ENCODE data around the gene TMED4.
A peak's percentile ranks its signal among the peaks of the same experiment; 100 is the strongest.

Gene TMED4

DNA sequence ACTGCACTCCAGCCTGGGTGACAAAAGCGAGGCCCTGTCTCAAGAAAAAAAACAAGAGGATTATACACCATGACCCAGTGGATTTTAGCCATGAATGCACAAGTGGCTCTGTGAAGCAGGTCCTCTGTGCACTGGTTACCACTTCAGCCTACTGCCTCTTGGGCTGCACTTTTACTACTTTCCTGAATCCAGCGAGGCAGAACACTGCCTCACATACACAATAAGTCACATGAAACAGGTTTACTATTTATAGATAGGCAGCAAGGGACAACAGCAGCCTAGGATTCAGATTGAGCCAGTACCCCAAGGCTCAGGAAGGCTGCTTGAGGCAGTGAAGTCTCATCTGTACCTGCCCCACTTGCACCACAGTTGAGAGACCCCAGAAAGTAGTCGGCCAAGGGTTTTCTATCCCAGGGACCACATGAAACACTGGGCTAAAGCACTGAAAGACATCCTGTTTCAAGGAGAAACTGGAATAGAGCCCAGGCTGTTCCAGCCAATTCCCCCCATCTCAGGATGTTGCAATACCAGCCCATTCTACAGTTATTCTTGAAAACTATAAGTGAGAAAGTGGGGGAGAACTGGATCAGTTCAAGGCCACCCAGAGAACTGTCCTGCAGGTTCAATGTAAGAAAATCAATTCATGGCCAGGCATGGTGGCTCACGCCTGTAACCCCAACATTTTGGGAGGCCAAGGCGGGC, 14.1 kb upstream of the TMED4 start:
- H3K27ac Mint-ChIP-seq = no peak overlapping the region
- no peaks in the 10 kb centered on the region for H3K4me1 Mint-ChIP-seq
- H3K36me3 Mint-ChIP-seq = no peaks in the 10 kb centered on the region
- no peak for DNase-seq
- no peak for ATAC-seq (replicated peaks)
- H3K27me3 Mint-ChIP-seq = peaks cover 22 to 24% of the 10 kb centered on the region in 2 donors
- H3K9me3 Mint-ChIP-seq = no peaks in the 10 kb centered on the region
- no peak overlapping the region for H3K4me3 Mint-ChIP-seq

DNA sequence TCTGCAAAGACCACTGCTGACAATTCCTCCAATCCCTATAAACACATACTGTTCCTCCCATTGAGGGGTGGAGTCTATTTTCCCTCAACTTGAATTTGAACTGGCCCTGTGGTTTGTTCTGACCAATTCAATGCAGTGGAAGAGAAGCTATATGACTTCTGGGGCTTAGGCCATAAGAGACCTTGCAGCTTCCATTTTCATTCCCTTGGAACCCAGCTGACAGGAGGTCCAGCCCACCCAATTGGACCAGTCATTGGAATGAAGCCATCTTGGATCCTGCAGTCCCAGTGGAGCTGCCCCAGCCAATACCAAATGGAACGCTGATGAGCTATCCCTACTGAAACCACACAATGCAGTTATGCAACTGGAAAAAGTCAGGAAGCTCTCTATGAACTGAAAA, 8.9 kb upstream of the TMED4 start:
- H3K27me3 Mint-ChIP-seq = peaks cover 13 to 24% of the 10 kb centered on the region in 2 donors
- no peak overlapping the region for H3K27ac Mint-ChIP-seq
- H3K9me3 Mint-ChIP-seq = no peaks in the 10 kb centered on the region
- no peaks in the 10 kb centered on the region for H3K36me3 Mint-ChIP-seq
- DNase-seq (no peak), ATAC-seq (replicated peaks) (no peak)
- H3K4me1 Mint-ChIP-seq = peaks cover 5 to 9% of the 10 kb centered on the region in 2 donors
- no peak overlapping the region for H3K4me3 Mint-ChIP-seq

DNA sequence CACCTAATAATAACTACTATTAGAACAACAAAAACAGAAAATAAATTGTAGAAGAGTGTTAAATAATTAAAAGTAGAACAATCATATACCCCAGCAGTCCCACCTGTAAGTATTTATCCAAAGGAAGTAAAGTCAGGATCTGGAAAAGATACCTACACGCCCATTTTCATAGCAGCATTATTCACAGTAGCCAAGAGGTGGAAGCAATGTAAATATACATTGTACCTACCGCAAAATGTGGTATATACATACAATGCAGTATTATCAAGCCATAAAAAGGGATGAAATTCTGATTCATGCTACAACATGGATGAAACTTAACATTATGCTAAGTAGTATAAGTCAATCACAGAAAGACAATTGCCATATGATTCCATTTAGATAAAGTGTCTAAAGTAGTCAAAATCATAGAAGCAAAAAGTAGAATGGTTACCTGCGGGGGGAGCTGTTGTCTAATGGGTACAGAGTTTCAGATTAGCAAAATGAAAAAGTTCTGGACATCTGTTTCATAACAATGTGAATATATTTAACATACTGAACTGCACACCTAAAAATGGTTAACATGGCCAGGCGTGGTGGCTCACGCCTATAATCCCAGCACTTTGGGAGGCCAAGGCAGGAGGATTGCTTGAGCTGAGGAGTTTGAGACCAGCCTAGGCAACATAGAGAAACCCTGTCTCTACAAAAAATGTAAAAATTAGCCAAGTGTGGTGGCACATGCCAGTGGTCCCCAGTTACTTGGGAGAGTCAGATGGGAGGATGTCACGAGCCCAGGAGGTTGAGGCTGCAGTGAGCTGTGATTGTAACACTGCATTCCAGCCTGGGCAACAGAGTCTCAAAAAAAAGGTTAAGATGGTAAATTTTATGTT, 6.0 kb upstream of the TMED4 start:
- peaks cover 6 to 9% of the 10 kb centered on the region in 2 donors for H3K4me1 Mint-ChIP-seq
- peak; percentile 23 for DNase-seq

DNA sequence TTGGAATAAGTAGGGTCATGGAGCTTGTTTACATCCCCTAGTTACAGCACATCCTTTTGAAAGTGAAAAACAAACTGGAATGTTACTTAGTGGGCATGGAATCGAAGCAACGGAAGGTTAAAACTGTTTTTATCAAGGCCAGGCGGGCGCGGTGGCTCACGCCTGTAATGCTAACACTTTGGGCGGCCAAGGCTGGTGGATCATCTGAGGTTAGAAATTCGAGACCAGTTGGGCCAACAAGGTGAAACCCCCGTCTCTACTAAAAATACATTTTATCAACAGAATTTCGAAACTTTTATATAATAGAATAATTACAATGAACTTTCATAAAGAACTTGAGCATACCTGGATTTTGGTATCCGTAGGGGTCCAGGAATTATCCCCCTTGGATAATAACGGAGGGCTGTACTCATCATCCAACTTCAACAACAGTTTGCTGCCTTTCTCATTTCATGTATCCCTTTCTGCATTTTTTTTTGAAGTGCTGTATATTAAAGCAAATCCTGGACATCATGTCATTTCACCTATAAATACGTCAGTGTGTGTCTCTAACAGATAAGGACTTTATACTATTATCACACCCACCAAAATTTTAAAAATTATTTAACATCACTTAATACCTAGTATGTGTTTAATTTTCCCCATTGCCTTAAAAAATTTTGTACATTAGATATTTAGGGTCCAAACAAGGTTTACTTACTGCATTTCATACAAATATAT, 1.3 kb upstream of the TMED4 start:
- Mint-ChIP-seq H3K4me3 (peak overlapping the region; percentile 90 to 92), H3K27ac (peak overlapping the region; percentile 90), H3K36me3 (peaks cover 13 to 29% of the 10 kb centered on the region in 2 donors), H3K9me3 (no peaks in the 10 kb centered on the region), H3K4me1 (peaks cover 24 to 48% of the 10 kb centered on the region in 2 donors), H3K27me3 (no peaks in the 10 kb centered on the region)
- no peak for ATAC-seq (replicated peaks)
- DNase-seq = no peak

More for the DNA sequence above, 6.0 kb upstream of the TMED4 start:
- peak overlapping the region; percentile 26 for H3K27ac Mint-ChIP-seq
- no peaks in the 10 kb centered on the region for H3K9me3 Mint-ChIP-seq
- H3K27me3 Mint-ChIP-seq = peaks cover 6 to 13% of the 10 kb centered on the region in 2 donors
- no peaks in the 10 kb centered on the region for H3K36me3 Mint-ChIP-seq
- no peak overlapping the region for H3K4me3 Mint-ChIP-seq
- peak; percentile 83 to 84 for ATAC-seq (replicated peaks)

DNA sequence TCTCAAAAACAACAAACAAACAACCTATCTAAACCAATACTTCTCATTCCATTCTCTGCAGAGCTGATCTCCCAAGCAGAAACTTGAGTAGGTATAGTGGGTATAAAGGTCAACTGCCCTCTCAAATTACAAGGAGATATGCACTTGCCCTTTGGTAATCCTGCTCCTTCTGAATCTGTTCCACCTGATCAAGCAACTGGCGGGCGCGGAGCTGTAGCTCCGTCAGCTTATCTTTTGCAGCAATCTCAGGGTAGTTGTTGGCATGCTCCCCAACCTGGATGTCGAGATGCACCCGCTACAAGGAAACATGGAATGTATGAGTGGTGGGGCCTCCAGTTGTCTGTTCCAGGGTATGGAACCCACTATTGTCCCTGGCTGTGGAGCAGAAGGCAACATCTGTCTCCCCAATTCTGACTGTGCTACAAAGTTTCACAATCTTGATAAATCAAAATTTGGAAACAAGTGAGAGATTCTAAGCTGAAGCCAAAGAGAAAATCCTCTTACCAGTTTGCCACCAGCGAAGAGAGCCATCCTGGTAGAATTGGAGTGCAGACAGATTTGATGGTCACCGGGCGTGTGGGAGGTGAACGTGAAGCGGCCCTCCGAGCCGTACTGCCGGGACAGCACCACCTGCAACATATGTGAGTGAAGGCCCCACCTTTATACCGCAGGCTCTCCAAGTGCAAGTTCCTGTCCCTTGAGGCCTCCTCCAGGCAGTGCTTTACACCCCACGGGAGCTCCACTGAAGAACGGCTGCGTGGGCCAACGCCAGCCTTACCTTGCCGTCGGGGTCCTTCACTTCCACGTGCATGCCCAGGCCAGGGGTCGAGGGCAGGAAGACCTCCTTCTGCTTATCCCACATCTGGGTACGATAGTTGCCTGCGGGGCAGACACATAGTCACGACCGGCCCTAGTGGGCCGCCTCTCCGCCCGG, 819 bp downstream of the TMED4 start:
- H3K36me3 Mint-ChIP-seq = peaks cover 14 to 32% of the 10 kb centered on the region in 2 donors
- H3K27me3 Mint-ChIP-seq = no peaks in the 10 kb centered on the region
- H3K27ac Mint-ChIP-seq = peak overlapping the region; percentile 90
- peak overlapping the region; percentile 90 to 92 for H3K4me3 Mint-ChIP-seq
- DNase-seq (peak; percentile 35), ATAC-seq (replicated peaks) (peak; percentile 53 to 54)
- peaks cover 23 to 45% of the 10 kb centered on the region in 2 donors for H3K4me1 Mint-ChIP-seq
- H3K9me3 Mint-ChIP-seq = no peaks in the 10 kb centered on the region

DNA sequence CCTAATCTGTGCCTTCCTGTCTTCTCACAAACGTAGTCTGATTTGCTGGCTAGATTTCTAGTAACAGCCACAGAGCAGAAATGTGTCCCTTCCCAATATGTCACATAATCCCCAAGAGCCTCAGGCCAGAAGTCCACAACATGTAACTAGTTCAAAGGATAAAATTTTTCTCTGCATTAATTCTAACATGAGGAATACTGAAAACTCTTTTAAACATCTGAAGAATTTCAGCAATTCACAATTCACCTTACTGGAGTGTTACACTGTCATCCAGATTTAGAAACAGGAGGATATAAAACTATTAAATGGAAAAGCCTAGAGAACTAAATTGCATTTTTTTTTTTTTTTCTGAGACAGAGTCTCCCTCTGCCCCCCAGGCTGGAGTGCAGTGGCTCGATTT, 5.8 kb downstream of the TMED4 start:
- H3K27ac Mint-ChIP-seq = peak overlapping the region; percentile 48
- DNase-seq (no peak), ATAC-seq (replicated peaks) (no peak)
- no peaks in the 10 kb centered on the region for H3K9me3 Mint-ChIP-seq
- no peak overlapping the region for H3K4me3 Mint-ChIP-seq
- peaks cover 31 to 64% of the 10 kb centered on the region in 2 donors for H3K4me1 Mint-ChIP-seq
- no peaks in the 10 kb centered on the region for H3K27me3 Mint-ChIP-seq
- H3K36me3 Mint-ChIP-seq = peaks cover 41 to 63% of the 10 kb centered on the region in 2 donors

DNA sequence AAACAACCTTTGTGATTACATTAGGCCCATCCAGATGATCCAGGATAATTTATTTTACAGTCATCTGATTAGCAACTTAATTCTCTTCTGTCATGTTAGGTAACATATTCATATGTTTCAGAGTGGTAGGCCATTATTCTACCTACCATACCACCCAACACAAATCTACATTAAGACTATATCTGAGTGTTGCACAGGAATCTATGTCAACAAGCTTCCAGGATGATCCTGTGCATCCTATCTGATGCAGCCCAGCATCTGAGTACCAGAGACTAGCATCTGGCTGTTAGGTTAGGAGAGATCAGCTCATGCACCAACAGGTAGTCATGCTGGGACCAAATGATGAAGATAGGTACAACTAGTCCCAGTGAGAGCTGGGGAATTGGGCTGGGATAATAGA, 7.0 kb downstream of the TMED4 start:
- Mint-ChIP-seq H3K27me3 (no peaks in the 10 kb centered on the region), H3K36me3 (peaks cover 40 to 62% of the 10 kb centered on the region in 2 donors), H3K9me3 (no peaks in the 10 kb centered on the region), H3K27ac (peak overlapping the region; percentile 16), H3K4me1 (peaks cover 27 to 52% of the 10 kb centered on the region in 2 donors), H3K4me3 (peak overlapping the region; percentile 87 to 99)
- no peak for ATAC-seq (replicated peaks)
- DNase-seq = no peak

DNA sequence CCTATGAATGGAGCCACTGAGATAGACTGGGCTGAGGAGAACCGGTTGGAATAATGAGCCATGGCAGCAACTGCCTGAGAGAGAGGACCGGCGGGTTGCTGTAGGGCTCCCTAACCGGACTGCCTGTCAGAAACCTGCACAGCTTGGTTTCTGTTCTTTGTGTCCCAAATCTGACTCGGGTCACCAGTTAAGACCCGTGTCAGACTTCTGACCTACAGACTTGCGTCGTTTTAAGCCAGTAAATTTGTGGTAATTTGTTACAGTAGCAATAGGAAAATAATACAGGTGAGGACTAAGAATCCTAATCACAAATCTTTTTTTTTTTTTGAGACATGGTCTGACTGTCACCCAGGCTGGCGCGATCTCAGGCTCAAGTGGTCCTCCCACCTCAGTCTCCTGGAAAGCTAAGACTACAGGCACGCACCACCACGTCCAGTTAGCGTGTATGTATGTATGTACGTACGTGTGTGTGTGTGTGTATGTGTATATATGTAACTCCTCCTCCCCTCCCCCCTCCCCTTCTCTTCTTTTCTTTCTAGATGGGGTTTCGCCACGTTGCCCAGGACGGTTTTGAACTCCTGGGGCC, 7.7 kb downstream of the TMED4 start:
- Mint-ChIP-seq H3K36me3 (peaks cover 42 to 60% of the 10 kb centered on the region in 2 donors), H3K27me3 (no peaks in the 10 kb centered on the region), H3K4me1 (peaks cover 22 to 45% of the 10 kb centered on the region in 2 donors), H3K27ac (peak overlapping the region; percentile 98), H3K9me3 (no peaks in the 10 kb centered on the region), H3K4me3 (peak overlapping the region; percentile 87 to 99)
- DNase-seq (no peak), ATAC-seq (replicated peaks) (no peak)

DNA sequence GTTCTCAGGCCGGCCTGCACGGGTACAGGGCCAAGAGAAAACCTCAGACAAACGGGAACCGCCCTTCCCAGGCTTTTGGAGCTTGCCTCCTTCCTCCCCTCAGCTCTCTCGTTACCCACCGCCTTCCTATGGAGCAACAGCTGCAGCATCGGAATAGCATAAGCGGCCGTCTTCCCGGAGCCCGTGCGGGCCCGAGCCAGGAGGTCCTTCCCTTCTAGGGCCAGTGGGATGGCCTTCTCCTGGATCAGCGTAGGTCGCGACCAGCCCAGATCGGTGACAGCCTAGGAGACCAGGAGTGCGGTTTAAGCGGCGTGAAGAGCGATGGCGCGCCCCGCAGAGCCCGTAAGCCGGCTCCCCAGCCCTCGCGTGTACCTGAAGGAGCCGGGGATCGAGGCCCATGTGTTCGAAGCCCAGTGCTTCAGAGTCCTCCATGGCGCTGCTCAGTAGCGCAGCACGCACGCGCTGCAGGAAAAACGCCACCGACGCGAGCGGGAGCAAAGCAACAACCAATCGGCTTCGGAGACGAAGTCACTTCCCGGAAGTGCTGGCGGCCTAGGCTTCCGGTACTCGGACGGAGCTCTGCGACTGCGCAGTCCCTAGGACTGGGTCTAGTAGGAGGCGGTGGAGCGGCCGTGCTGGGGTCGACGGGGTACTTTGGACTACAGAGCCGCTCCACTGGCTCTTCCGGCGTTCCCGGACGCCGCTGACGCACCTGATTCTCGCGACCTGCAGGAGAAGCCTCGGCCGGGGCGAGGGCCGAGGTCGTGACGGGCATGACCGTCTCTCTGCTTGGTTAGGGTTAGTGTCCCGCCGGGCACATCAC, 8.4 kb downstream of the TMED4 start, which contains the start of gene DDX56:
Gene DDX56, minus strand, starts transcription at position 445 of the 823 bp plus-strand sequence. Its CDS starts 13 bp downstream, at position 432.
- Mint-ChIP-seq H3K9me3 (no peaks in the 10 kb centered on the region), H3K4me1 (peaks cover 20 to 41% of the 10 kb centered on the region in 2 donors), H3K27ac (peak within 1 kb of the TSS; percentile 98), H3K36me3 (peaks cover 46 to 60% of the 10 kb centered on the region in 2 donors), H3K4me3 (peak within 1 kb of the TSS; percentile 87 to 99), H3K27me3 (no peaks in the 10 kb centered on the region)
- DNase-seq (peak; percentile 90), ATAC-seq (replicated peaks) (peak; percentile 96 to 98)

DNA sequence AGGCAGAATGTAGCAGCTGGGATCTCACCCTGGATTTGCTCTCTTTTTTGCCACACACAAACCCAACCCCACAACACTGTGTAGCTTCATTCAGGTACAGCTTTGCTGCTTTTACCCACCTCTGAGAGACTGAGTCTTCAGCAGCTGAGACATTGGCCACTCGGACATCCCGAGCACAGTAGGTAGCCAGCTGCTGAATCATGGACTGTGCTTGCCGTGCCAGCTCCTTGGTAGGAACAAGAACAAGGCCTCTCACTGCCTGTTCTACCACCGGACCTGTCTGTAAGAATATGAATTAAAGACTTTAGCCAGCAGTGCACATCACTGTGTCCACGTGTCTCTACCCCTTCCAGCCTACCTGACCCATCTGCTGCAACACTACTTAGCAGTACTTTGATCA, 9.3 kb downstream of the TMED4 start:
- H3K4me1 Mint-ChIP-seq = peaks cover 19 to 38% of the 10 kb centered on the region in 2 donors
- H3K36me3 Mint-ChIP-seq = peaks cover 49 to 65% of the 10 kb centered on the region in 2 donors
- H3K4me3 Mint-ChIP-seq = peak overlapping the region; percentile 87 to 99
- H3K9me3 Mint-ChIP-seq = no peaks in the 10 kb centered on the region
- H3K27me3 Mint-ChIP-seq = no peaks in the 10 kb centered on the region
- DNase-seq (no peak), ATAC-seq (replicated peaks) (no peak)
- H3K27ac Mint-ChIP-seq = peak overlapping the region; percentile 98

DNA sequence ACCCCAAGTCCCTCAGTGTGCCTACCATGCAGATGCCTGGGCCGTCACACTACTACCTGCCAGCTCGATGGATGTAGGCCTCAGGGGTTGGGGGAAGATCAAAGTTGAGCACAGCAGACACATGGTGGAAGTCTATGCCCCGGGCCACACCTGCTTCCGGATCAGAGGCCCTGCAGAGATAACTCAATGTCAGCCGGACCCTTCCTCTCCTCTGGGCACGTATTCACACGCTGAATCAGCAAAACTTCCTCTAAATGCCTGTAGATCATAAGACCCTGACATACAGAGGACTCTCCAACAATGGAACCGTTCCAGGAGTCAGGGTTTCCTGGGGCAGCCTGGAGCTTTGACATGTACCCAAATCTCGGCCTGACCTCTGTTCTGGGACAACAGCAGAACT, 12.1 kb downstream of the TMED4 start:
- Mint-ChIP-seq H3K27ac (no peak overlapping the region), H3K4me3 (no peak overlapping the region), H3K4me1 (peaks cover 25 to 40% of the 10 kb centered on the region in 2 donors), H3K36me3 (peaks cover 55 to 69% of the 10 kb centered on the region in 2 donors), H3K9me3 (no peaks in the 10 kb centered on the region), H3K27me3 (no peaks in the 10 kb centered on the region)
- DNase-seq (no peak), ATAC-seq (replicated peaks) (no peak)

DNA sequence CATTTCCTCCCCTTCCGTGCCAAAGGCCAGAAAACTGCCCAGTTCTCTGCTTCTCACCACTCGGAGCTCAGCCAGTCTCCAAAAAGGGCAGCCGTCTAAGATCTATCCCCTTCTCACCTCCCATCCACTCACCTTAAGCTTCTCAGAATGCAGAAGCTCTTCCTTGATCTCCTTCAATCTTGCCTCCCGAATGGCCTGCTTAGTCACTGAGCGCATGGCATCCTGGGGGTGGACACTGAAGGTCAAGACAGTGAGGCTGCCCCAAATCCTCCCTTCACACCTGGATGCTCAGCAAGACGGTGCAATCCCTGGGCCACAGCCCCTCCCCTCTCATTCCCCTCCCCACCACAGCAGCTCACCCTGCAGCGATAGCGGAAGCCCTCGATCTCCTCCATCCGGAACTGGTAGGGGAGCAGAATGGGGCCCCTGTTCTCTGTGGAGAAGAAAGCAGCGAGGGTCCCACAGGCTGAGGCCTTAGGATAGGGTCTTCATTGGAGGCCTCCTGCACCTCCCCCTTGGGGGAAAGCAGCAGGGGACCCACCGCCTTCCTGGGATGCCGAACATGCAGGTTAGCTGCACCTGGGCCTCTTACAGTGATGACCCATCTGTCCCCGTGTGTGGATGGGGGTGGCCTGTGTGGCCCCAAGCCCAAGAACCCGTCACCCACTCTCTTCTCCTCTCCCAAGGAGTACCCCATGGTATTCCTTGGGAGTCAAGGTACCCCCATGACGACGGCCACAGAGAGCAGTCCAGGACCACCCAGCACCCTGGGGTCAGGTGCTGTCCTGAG, 13.1 kb downstream of the TMED4 start:
- H3K9me3 Mint-ChIP-seq = no peaks in the 10 kb centered on the region
- ATAC-seq (replicated peaks) (no peak), DNase-seq (no peak)
- no peaks in the 10 kb centered on the region for H3K27me3 Mint-ChIP-seq
- no peak overlapping the region for H3K27ac Mint-ChIP-seq
- H3K36me3 Mint-ChIP-seq = peaks cover 60 to 71% of the 10 kb centered on the region in 2 donors
- peaks cover 21 to 32% of the 10 kb centered on the region in 2 donors for H3K4me1 Mint-ChIP-seq
- no peak overlapping the region for H3K4me3 Mint-ChIP-seq

All from stimulated activated naive B cell treated with anti-CD40 and anti-IgM and Interleukin-4, amounts not matched to agents 10 μg/mL and 1 μg/mL and 100 μg/mL, for 72 hours (primary cell).